Measurements from ENCODE around the gene GUK1.

The GUK1 gene

DNA sequence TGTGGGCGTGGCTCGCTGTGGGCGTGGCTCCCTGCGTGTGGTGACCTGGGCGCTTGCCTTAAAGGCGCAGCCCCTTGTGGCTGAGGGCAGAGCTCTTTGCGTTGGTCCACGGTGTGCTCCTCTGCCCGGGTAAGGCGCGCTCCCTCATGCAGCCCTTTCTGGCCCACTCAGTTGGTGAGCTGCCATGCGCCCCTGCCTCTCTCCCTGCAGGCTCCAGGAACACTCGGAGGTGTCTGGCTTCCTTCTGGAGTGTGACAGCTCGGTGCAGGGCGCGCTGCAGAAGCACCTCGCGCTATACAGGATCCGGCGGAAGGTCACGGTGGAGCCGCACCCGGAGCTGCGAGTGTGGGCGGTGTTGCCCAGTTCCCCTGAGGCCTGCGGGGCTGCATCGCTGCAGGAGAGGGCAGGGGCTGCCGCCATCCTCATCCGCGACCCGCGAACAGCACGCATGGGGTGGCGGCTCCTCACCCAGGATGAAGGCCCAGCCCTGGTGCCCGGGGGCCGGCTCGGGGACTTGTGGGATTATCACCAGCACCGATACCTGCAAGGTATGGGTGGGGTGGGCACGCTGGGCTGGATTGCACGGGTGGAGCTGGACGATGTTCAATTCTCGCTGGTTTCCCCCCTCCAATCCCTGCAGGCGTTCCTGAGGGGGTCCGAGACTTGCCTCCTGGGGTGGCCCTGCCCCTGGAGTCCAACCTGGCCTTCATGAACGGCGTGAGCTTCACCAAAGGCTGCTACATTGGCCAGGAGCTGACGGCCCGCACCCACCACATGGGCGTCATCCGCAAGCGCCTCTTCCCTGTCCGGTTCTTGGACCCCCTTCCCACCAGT lies 34.6 kb downstream of the GUK1 start:
- Histone ChIP-seq H3K9me2 (replicated peaks; ENCODE audit: low read depth, low read length) (no peaks in the 10 kb centered on the region), H3K4me2 (ENCODE audit: low read depth, low read length, poor library complexity, severe bottlenecking) (no peak overlapping the region), H3K79me2 (ENCODE audit: insufficient read depth, low read length) (peaks cover 24% of the 10 kb centered on the region; the same call in 1 of the 2 replicates), H3F3A (ENCODE audit: low read depth) (no peaks in the 10 kb centered on the region), H3K9ac (ENCODE audit: low read depth, low read length, poor library complexity, severe bottlenecking) (no peak overlapping the region), H3K4me3 (ENCODE audit: low read length, poor library complexity, severe bottlenecking) (no peak overlapping the region), H3K9me3 (ENCODE audit: insufficient read depth, low read depth, low read length) (no peaks in the 10 kb centered on the region), H3K27me3 (ENCODE audit: insufficient read depth, low read length, poor library complexity, severe bottlenecking) (no peaks in the 10 kb centered on the region), H3K4me1 (ENCODE audit: insufficient read depth, low read length, poor library complexity, severe bottlenecking) (peaks cover 3% of the 10 kb centered on the region), H3K36me3 (ENCODE audit: insufficient read depth, low read length) (peaks cover 17% of the 10 kb centered on the region; the same call in 1 of the 2 replicates), H4K20me1 (ENCODE audit: insufficient read depth, low read length, poor library complexity, severe bottlenecking) (no peaks in the 10 kb centered on the region), H2AFZ (ENCODE audit: low read length) (no peak overlapping the region)
- no peak for TF ChIP-seq EZH2phosphoT487 (IDR thresholded peaks at IDR 0.05; ENCODE audit: borderline replicate concordance)
- TF ChIP-seq, protein P1, sequence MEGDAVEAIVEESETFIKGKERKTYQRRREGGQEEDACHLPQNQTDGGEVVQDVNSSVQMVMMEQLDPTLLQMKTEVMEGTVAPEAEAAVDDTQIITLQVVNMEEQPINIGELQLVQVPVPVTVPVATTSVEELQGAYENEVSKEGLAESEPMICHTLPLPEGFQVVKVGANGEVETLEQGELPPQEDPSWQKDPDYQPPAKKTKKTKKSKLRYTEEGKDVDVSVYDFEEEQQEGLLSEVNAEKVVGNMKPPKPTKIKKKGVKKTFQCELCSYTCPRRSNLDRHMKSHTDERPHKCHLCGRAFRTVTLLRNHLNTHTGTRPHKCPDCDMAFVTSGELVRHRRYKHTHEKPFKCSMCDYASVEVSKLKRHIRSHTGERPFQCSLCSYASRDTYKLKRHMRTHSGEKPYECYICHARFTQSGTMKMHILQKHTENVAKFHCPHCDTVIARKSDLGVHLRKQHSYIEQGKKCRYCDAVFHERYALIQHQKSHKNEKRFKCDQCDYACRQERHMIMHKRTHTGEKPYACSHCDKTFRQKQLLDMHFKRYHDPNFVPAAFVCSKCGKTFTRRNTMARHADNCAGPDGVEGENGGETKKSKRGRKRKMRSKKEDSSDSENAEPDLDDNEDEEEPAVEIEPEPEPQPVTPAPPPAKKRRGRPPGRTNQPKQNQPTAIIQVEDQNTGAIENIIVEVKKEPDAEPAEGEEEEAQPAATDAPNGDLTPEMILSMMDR (conservative IDR thresholded peaks at IDR 0.05; ENCODE audit: low read length): no peak

DNA sequence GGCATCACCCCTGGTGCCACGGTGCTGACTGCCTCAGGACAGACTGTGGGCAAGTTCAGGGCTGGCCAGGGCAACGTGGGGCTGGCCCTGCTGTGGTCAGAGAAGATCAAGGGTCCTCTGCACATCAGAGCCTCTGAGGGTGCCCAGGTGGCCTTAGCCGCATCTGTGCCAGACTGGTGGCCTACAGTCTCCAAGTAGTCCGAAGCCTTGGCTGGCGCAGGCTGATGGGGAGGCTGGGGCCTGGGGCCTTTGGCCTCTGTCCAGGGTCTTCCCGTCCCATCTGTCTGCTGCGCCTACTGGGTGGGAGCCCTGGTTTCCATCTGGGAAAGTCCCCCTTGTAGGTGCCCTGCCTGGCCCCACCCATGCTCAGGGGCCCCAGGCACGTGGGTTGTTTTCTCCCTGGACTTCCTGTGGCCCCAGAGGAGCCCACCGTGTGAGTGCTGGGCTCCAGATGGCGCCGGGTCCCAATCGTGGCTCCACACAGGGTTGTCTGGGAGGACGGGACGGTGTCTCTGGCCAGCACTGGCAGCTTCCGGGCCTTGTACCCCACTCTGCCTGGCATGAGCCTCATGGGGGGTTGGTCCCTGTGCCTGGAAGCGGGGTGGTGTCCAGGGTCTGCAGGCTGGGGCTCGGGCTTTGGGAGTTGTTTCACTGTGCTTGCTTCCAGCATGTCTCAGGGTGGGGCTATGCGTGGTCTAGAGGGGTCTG lies 35.4 kb downstream of the GUK1 start:
- Histone ChIP-seq H3K36me3 (ENCODE audit: insufficient read depth, low read length) (peaks cover 17% of the 10 kb centered on the region; the same call in 1 of the 2 replicates), H3K9ac (ENCODE audit: low read depth, low read length, poor library complexity, severe bottlenecking) (no peak overlapping the region), H3K4me3 (ENCODE audit: low read length, poor library complexity, severe bottlenecking) (no peak overlapping the region), H3K9me2 (replicated peaks; ENCODE audit: low read depth, low read length) (no peaks in the 10 kb centered on the region), H3K9me3 (ENCODE audit: insufficient read depth, low read depth, low read length) (no peaks in the 10 kb centered on the region), H2AFZ (ENCODE audit: low read length) (no peak overlapping the region), H4K20me1 (ENCODE audit: insufficient read depth, low read length, poor library complexity, severe bottlenecking) (no peaks in the 10 kb centered on the region), H3K4me1 (ENCODE audit: insufficient read depth, low read length, poor library complexity, severe bottlenecking) (peaks cover 3% of the 10 kb centered on the region), H3K27me3 (ENCODE audit: insufficient read depth, low read length, poor library complexity, severe bottlenecking) (no peaks in the 10 kb centered on the region), H3K79me2 (ENCODE audit: insufficient read depth, low read length) (peaks cover 17% of the 10 kb centered on the region; the same call in 1 of the 2 replicates), H3K4me2 (ENCODE audit: low read depth, low read length, poor library complexity, severe bottlenecking) (no peak overlapping the region), H3F3A (ENCODE audit: low read depth) (no peaks in the 10 kb centered on the region)
- TF ChIP-seq EZH2phosphoT487 (IDR thresholded peaks at IDR 0.05; ENCODE audit: borderline replicate concordance): no peak
- TF ChIP-seq, protein P1 (conservative IDR thresholded peaks at IDR 0.05; ENCODE audit: low read length): no peak

DNA sequence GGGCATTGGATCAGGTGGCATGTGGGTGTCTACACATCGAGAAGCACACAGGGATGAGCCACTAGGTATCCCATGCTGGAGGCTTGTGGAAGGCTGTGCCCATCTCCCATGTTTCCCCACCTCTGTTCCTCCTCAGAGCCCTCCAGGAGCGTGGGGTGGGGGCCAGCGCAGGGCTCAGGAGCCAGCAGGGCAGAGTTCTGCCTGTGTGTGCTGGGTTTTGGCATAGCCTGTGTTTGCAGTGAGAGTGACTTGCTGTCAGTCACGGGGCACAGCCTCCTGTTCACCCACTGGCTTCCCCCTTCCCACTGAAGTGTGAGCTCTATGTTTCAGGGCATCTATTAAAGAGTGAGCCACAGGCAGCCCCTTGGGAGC lies 35.9 kb downstream of the GUK1 start:
- Histone ChIP-seq H3K9ac (ENCODE audit: low read depth, low read length, poor library complexity, severe bottlenecking) (no peak overlapping the region), H4K20me1 (ENCODE audit: insufficient read depth, low read length, poor library complexity, severe bottlenecking) (no peaks in the 10 kb centered on the region), H3K4me2 (ENCODE audit: low read depth, low read length, poor library complexity, severe bottlenecking) (no peak overlapping the region), H3K4me1 (ENCODE audit: insufficient read depth, low read length, poor library complexity, severe bottlenecking) (peaks cover 2% of the 10 kb centered on the region), H3K9me2 (replicated peaks; ENCODE audit: low read depth, low read length) (no peaks in the 10 kb centered on the region), H3K4me3 (ENCODE audit: low read length, poor library complexity, severe bottlenecking) (no peak overlapping the region), H3F3A (ENCODE audit: low read depth) (no peaks in the 10 kb centered on the region), H3K36me3 (ENCODE audit: insufficient read depth, low read length) (peaks cover 17% of the 10 kb centered on the region; the same call in 1 of the 2 replicates), H3K27me3 (ENCODE audit: insufficient read depth, low read length, poor library complexity, severe bottlenecking) (no peaks in the 10 kb centered on the region), H2AFZ (ENCODE audit: low read length) (no peak overlapping the region), H3K79me2 (ENCODE audit: insufficient read depth, low read length) (peaks cover 13% of the 10 kb centered on the region; the same call in 1 of the 2 replicates), H3K9me3 (ENCODE audit: insufficient read depth, low read depth, low read length) (no peaks in the 10 kb centered on the region)
- TF ChIP-seq, protein P1 (conservative IDR thresholded peaks at IDR 0.05; ENCODE audit: low read length): no peak
- TF ChIP-seq EZH2phosphoT487 (IDR thresholded peaks at IDR 0.05; ENCODE audit: borderline replicate concordance): no peak

Data from Loucy (cell line).